GM18870 (cell line): ENCODE measurements around the gene DARS2.
"Not testable (repeated sequence)": the region's sequence is repeated elsewhere in the genome, so short reads cannot be mapped to it uniquely, and the experiment has no call there.

Source experiments
- ATAC-seq: cut with Tn5 transposase; IDR thresholded peaks from one replicate; pipeline ENCODE4 v1.9.1; 2021; ENCODE audit warnings: moderate library complexity; ENCODE audit not compliant: unreplicated experiment

Gene DARS2, protein sequence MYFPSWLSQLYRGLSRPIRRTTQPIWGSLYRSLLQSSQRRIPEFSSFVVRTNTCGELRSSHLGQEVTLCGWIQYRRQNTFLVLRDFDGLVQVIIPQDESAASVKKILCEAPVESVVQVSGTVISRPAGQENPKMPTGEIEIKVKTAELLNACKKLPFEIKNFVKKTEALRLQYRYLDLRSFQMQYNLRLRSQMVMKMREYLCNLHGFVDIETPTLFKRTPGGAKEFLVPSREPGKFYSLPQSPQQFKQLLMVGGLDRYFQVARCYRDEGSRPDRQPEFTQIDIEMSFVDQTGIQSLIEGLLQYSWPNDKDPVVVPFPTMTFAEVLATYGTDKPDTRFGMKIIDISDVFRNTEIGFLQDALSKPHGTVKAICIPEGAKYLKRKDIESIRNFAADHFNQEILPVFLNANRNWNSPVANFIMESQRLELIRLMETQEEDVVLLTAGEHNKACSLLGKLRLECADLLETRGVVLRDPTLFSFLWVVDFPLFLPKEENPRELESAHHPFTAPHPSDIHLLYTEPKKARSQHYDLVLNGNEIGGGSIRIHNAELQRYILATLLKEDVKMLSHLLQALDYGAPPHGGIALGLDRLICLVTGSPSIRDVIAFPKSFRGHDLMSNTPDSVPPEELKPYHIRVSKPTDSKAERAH

DNA sequence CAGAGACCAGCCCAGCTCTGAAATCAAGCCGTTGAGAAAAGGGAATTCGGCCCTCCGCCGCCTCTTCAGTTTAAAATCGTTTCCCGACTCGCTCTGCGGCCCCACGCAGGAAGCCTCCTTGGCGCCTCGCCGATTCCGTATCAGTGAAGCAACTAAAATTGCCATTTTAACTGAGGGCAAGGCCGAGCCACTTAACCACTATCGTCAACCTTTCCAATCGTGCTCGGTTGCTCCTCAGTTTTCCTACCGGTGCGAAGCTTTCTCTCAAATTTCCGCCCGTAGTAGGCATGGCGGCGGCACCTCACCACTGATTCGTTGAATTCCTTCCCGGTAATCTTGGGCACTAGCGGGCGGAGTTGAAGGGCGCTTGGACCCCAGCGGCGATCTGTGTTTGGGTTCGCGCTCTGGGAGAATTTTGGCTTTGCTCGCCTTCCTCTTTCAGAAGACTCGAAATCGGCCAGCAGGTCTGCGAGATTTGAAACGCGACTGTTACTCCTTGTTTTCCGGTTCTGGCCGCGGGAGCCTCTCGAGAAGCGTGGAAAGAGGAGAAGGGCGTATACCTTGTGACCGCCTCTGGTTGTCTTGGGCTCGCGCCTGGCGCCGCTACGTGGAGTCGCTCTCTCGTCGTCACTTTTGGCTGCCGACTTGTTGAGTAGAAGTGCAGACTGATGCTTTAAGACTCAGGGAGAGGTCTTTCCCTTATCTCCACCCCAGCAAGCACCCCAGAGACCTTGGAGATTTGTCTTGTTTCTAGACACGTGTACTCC, at the start of gene DARS2, which contains the start of gene CENPL:
DARS2 (plus strand) TSS at position 359 of the 767 bp plus-strand sequence. CDS start 557 bp downstream, outside the sequence.
CENPL (minus strand) TSS at position 569 of the 767 bp plus-strand sequence. CDS start 13,584 bp downstream, outside the sequence.
- peak; percentile 86 for ATAC-seq

DNA sequence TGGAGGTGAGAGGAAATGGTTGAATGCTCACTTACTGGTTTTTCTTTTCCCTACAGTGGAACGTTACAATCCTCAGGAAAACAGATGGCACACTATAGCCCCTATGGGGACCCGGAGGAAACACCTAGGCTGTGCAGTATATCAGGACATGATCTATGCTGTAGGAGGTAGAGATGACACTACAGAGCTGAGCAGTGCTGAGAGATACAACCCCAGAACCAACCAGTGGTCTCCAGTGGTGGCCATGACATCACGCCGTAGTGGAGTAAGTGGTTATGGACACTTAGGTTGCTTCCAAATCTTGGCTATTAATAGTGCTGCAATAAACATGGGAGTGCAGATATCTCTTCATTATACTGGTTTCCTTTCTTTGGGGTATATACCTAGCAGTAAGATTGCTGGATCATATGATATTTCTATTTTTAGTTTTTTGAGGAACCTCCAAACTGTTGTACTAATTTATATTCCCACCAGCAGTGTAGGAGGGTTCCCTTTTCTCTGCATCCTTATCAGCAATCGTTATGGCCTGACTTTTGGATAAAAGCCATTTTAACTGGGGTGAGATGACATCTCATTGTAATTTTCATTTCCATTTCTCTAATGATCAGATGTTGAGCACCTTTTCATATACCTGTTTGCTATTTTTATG, 48.8 kb upstream of the DARS2 start:
- no peak for ATAC-seq

DNA sequence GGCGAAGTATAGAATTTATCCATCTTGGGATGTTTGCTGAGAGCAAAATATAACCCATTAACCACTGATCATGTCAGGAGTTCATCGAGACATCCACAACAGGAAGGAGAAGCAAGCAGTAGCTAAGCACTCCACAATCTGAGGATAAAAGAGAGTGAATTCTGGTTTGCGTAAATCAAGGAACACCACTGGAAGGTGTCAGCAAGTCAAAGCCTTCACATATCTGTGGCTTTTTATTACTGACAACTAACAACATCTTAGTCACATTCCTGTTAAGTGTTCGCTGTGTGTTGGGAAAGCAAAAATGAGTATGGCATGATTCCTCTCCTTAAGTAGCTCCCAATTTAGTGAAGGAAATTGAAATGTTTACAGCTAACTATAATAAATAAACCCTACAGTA, 44.5 kb upstream of the DARS2 start:
- ATAC-seq: no peak

DNA sequence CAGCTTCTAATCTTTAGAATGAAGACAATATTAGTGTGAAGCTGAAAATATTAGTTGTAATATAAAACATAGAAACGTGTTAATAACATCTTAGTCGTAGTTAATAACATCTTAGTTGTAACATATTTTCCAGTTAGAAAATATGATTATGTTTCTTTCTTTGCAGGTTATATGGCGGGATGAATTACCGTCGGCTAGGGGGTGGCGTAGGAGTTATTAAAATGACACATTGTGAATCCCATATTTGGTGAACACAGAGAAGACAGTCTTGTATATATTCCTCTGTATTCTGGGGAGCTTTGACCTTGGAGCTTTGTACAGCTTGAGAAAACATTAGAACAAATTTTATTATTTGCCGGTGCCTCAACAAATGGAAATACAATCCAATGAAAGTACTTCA, 39.5 kb upstream of the DARS2 start:
- ATAC-seq: no peak

DNA sequence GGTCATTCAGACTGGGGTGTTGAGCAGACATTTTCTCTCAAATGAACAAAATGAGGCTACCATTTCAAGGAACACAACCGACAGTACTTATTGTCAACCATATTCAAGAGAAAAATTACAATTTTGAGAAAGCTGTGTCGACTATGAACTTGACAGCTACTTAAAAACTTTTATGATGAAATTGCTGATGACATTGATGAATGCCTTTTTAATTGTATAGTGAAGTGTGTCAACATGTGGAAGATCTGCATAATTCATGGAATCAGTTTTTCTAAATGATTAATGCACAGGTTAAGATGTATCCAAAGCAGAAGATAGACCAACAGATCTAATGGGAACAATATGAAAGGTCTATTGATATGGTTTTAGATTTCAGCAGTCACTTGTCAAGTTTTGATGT, 34.6 kb upstream of the DARS2 start:
- no peak for ATAC-seq

DNA sequence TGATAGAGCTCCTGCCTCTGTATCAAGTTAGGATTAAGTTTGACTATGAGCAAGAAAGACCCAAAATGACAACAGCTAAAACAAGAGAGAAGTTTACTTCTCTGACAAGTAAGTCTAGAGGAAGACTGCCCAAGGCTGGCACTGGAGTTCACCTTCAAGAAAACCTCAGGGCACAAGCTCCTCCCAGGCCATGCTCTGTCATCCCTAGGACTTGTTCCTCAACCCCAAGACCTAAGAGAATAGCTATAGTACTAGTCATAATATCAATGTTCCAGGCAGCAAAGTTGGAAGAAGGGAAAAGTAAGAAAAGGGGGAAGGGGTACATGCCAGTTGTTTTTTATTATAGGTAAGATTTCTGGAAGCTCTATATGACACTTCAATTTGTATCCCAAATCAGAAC, 26.4 kb upstream of the DARS2 start:
- no peak for ATAC-seq

DNA sequence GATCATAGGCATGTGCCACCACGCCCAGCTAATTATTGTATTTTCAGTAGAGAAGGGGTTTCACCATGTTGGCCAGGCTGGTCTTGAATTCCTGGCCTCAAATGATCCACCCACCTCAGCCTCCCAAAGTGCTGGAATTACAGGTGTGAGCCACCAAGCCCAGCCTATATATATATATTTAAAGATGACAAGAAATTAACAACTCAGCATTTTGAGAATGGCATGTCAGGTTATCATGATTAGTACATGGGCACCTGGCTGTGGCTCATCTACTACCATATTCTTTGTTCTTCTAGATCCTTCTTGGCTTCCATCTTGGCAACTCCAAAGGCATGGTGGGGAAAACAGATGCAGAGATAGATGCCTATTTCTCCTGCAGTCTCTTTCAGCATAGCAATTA, 24.5 kb upstream of the DARS2 start:
- ATAC-seq: not testable (repeated sequence)

DNA sequence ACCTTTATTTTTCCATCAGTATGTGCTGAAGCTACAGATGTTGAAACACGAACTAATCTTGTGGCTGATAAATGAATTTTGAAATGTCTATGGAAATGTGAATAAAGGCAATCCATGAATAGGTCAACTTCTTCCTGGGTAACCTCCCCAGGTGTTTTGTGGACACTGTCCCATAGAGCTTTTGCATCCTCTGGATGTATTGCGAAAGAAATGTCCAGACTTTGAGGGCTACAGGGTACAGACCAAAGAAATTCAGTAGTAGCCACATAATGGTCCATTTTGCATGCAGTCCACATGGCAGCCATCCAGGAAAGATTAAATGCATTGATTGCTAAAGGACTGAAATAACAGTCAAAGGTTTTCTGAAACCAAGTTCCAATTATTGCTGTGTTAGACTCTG, 21.5 kb upstream of the DARS2 start:
- no peak for ATAC-seq

DNA sequence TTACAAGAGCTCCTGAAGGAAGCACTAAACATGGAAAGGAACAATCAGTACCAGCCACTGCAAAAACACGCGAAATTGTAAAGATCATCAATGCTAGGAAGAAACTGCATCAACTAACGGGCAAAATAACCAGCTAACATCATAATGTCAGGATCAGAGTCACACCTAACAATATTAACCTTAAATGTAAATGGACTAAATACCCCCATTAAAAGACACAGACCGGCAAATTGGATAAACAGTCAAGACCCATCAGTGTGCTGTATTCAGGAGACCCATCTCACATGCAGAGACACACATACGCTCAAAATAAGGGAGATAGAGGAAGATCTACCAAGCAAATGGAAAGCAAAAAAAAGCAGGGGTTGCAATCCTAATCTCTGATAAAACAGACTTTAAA, 10.8 kb upstream of the DARS2 start:
- not testable (repeated sequence) for ATAC-seq

DNA sequence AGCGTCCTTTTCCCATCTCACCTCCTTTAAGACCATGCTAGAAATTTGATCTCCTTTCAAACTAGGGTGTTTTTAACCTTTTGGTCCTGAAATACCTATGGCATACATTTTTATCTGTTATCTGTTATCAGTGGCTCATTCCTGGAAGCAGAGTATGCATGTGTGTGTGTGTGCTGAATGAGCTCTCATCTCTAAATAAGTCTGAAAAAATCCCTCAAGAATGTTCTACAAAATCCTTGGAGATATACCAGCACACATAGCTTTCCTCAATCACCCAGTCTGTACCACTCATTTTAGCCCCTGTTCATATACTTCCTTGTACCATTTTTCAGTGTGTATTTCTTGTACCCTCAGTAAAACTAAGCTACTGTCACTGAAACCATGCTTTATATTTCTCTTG, 6.0 kb upstream of the DARS2 start:
- no peak for ATAC-seq

DNA sequence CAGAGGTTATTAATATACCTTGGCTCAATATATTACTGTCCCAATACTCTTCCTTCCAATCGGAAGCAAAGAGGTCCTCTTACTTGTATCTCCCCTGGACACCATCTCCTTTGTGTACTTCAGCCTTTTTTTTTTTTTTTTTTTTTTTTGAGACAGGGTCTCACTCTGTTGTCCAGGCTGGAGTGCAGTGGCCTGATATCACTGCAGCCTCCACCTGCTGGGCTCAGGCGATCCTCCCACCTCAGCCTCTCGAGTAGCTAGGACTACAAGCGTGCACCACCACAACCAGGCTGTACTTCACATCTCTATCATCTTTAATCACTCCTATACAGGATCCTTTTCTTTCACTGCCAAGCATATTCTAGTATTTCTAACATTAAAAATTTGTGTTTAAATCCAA, 2.8 kb upstream of the DARS2 start:
- no peak for ATAC-seq

DNA sequence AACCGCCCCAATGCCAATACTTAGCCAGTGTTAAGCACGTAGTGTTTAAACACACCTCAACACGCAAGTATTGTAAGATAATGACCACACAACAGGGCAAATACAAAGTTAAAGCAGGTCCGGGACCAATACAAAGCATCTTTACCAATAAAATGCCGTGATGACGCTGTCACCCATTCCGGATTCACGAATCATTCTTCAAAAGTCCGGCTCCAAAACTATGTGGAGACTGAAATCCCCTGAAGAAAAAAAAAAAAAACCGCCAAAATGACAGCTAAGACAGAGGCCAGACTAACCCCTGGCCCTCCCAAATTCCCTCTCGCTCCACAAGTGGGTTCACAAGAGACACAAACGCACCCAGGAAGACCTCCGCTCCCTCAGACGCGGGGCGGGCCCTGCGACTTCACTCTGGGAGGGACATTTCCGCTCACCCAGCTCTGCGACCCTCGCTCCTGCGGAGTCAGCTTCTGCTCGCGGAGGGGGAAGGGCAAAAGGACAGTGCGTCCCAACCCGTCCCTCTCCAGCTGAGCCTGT, 625 bp upstream of the DARS2 start:
- peak; percentile 42 for ATAC-seq

DNA sequence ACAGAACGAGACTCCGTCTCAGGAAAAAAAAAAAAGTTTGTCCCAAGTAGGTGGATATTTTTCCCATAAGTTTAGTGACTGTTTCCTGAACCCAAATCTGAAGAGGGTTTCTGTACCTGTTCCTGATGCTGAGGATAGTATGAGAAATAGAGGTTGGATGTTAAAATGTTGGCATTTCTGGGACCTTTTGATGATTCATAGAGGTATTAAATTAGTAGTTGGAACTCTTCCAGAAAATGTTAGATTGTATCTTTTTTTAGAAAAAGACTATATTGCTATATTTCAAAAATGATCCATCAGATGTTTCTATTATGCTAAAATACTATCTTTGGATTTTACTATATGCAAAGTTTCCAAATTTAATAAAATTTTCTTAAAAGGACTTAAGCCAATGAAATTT, 3.1 kb downstream of the DARS2 start:
- no peak for ATAC-seq

DNA sequence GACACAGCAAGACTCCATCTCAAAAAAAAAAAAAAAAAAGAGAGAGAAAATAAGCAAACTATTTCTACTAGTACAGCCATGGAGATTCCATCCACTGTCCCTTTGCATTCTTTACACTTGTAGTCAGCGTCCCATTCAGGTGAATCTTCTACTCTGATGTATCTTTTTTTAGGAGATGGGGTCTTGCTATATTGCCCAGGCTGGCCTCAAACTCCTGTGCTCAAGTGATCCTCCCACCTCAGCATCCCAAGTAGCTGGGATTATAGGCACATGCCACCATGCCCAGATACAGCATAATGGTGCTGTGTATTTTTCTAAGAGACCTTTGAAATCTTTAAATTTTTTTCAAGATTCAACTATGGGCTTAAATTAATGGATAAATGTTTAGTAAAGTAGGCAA, 8.3 kb downstream of the DARS2 start:
- ATAC-seq: no peak

DNA sequence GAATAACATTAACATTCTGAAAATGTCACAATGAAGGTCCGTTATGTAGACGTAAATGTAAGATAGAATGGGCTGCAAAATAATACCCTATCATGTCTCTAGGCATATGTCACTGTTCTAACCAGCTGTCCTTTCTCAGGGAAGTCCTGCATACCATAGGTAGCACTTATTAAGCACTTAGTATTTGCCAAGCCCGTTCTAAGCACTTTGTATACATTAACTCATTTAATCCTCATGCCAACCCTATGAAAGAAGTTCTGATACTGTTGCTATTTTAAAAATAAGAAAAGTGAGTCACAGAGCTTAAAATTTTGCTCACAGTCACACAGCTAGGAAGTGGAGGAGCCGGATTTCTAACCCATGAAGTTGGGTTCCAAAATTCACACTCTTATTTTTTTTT, 27.6 kb downstream of the DARS2 start:
- ATAC-seq: no peak

DNA sequence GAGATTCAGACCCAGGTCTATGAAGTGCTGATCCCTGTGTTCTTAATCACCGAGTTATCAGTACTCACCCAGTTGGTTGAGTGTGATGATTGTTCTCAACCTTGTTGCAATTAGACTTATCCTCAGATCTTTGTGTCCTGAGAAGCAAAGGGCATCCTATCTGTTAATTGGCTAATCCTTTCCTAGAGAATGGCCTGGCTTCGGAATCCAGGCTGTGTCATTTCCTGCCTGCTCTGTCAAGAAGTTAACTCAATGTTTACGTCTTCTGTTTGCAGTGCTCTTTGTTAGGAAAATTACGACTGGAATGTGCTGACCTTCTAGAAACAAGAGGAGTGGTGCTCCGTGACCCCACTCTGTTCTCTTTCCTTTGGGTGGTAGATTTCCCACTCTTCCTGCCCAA, 28.6 kb downstream of the DARS2 start:
- ATAC-seq: no peak

DNA sequence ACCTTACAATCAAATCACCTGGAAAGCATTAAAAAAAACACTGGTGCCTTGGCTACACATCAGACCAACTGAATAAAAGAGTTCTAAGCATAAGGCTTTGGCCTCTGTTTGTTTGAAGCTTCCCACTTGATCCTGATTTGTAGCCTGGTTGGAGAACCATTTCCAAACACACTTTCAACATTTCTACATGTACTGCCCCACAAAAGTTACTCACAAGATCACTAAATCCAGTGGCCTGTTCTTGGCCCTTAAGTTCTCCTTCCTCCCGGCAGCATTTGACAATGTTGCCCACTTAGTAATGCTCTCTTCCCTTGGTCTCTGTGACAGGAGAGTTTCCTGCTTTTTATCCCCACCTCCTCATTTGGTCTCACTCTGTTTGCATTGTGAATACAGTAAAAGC, 31.5 kb downstream of the DARS2 start:
- no peak for ATAC-seq

DNA sequence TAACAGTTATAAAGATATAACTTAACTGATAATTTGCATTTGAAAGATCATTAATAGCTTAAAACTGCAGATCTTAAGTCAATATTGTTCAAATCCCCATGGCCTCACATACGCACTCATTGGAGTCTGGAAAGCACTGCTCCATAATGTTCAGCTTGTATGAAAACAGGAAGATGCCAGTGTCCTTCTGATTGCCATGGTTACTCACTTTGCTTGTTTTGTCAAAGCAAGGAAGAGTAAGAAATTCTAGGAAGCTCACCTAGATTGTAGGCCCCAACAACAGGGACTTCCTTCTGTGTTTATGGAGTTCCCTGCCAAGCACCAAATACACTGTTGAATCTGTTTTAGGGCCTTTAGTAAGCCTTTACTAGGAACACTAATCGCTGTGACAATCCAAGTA, 32.4 kb downstream of the DARS2 start:
- ATAC-seq: no peak

DNA sequence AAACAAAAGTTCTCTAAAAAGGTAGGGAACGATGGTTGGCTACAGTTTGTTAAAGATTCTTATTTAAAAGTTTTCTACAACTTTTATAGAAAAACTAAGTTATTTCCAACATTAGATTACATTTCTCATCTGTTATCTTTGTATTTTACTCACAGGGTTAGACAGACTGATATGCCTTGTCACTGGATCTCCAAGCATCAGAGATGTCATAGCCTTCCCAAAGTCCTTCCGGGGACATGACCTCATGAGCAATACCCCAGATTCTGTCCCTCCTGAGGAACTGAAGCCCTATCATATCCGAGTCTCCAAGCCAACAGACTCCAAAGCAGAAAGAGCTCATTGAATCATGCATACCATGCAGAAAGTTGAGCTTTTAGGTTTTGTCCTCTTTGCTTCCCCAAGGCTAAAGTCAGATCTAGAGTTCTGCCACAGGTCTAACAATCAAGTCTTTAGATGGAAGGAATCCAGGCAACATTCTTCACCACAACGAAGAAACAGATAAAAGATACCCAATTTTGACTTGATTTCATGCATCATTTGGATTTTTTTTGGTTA, 33.0 kb downstream of the DARS2 start:
- no peak for ATAC-seq

DNA sequence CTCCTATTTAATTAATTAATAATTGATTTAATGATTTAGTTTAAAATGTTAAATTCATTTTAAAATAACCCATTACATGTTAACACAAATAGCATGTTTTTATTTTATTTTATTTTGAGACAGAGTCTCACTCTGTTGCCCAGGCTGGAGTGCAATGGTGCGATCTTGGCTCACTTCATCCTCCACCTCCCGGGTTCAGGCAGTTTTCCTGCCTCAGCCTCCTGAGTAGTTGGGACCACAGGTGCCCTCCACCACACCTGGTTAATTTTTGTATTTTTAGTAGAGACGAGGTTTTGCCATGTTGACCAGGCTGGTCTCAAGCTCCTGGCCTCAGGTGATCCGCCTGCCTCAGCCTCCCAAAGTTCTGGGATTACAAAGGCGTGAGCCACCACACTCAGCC, 35.1 kb downstream of the DARS2 start:
- ATAC-seq: not testable (repeated sequence)

DNA sequence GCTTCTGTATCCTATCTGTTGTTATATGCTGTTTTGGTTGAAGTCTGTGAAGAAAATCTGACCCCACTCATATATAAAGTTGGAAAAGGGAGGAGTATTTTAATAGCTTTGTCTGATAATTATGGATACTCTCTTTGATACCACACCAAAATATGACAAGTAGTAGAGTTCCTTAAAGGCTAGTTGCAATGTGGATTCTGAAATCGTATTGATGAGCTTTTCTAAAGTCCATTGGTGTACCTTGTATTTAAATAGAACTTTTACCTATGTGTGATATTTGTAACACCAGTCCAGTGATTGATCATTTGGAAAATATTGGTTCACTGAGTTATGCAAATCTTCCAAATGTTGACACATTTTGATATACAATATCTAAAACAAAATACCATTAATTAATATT, 35.6 kb downstream of the DARS2 start:
- ATAC-seq: no peak
